ENCODE results near the gene GNA14. TPM values are rescaled to one million over a fixed set of nuclear protein-coding genes. Genes with fewer than 3 reads are reported as not detected.

The GNA14 gene
- total RNA-seq, 1 experiment from 2014 or later = 0.25 TPM

GRCh38 chr9:77546376-77546950, 101.7 kb downstream of the GNA14 start:
- H3K4me1 ChIP-seq (ENCODE audit: control insufficient read depth in 1 of 2, insufficient read depth in 2 of 2, low read length in 2 of 2) = no peaks in the 10 kb centered on the region
- H3K9me2 ChIP-seq (ENCODE audit: insufficient read depth) = no peaks in the 10 kb centered on the region
- H2AFZ ChIP-seq (ENCODE audit: low read depth, low read length, poor library complexity, severe bottlenecking) = no peak overlapping the region
- ATAC-seq = no peak
- H3K9ac ChIP-seq (ENCODE audit: low read length) = no peak overlapping the region
- no peak overlapping the region for H3K4me3 ChIP-seq (replicated peaks in 1 of 2; ENCODE audit: low read depth in 1 of 2, low read length in 2 of 2)
- POLR2A ChIA-PET = no interaction called here
- H3K9me3 ChIP-seq (ENCODE audit: control insufficient read depth in 1 of 2, insufficient read depth in 1 of 2, low read depth in 1 of 2, low read length in 2 of 2) = peaks cover 0 to 4% of the 10 kb centered on the region in 2 experiments; a peak in 1 of 4 replicates
- H3K79me2 ChIP-seq (ENCODE audit: insufficient read depth, low read length) = no peaks in the 10 kb centered on the region
- CTCF ChIA-PET = no interaction called here
- no peak overlapping the region for H3K27ac ChIP-seq (ENCODE audit: low read depth, low read length)
- RAD21 ChIA-PET (ENCODE audit: low non-redundant PET in 1 of 2, low total read pairs in 2 of 2, uncharacterized antibody in 2 of 2, unreplicated experiment in 2 of 2) = no interaction called here
- no TSS peak for BruUV-seq (replicated peaks)
- H3K27me3 ChIP-seq (ENCODE audit: insufficient read depth, low read length) = no peaks in the 10 kb centered on the region
- DNase-seq (ENCODE audit: low read depth, low spot score) = no peak
- no peaks in the 10 kb centered on the region for H4K20me1 ChIP-seq (ENCODE audit: insufficient read depth)
- TF ChIP-seq FOSL1 (IDR thresholded peaks at IDR 0.05; ENCODE audit: low read depth) (no peak), EZH2phosphoT487 (IDR thresholded peaks at IDR 0.05; ENCODE audit: borderline replicate concordance) (no peak), ATF3 (IDR thresholded peaks at IDR 0.05) (no peak), REST (IDR thresholded peaks at IDR 0.05; ENCODE audit: low read depth) (no peak), POLR2AphosphoS5 (IDR thresholded peaks at IDR 0.05; ENCODE audit: low read depth, low read length) (no peak), YY1 (IDR thresholded peaks at IDR 0.05; ENCODE audit: extremely low read depth, insufficient replicate concordance, low read depth, low read length) (no peak), SIN3A (IDR thresholded peaks at IDR 0.05; ENCODE audit: low read depth) (no peak), ZNF274 (IDR thresholded peaks at IDR 0.05; ENCODE audit: low read depth, low read length) (no peak), CEBPB (IDR thresholded peaks at IDR 0.05; ENCODE audit: low read depth) (no peak), ZFX (IDR thresholded peaks at IDR 0.05) (no peak), SP1 (IDR thresholded peaks at IDR 0.05; ENCODE audit: low read depth) (no peak), JUND (IDR thresholded peaks at IDR 0.05) (no peak)
- intact Hi-C loops (cut with micrococcal nuclease) = no loop called here
- H3K36me3 ChIP-seq (ENCODE audit: control insufficient read depth in 1 of 2, insufficient read depth in 2 of 2, low read length in 2 of 2) = no peaks in the 10 kb centered on the region
- H3K4me2 ChIP-seq (ENCODE audit: low read length) = no peak overlapping the region
